Esophagus squamous epithelium (tissue), 4 donors: ENCODE results near the gene ADAMTSL1.

Experiments
- POLR2A ChIP-seq, 4 donors: fragments of 450-650 bp; IDR thresholded peaks; one replicate each; pipeline ENCODE4 v1.6.1; 2017; ENCODE audit warnings: antibody characterized with exemption in 4 of 4, mild to moderate bottlenecking in 4 of 4, moderate library complexity in 3 of 4
- TF ChIP-seq, protein P1 (sequence below), 6 experiments: fragments of 450-650 bp in 4 of 6; fragments of 200-600 bp in 2 of 6; sonication (generic) in 2 of 6; IDR thresholded peaks; one replicate each; pipeline ENCODE4 v1.5.1; 2016 to 2019; ENCODE audit warnings: antibody characterized with exemption in 6 of 6, mild to moderate bottlenecking in 4 of 6, moderate library complexity in 4 of 6

DNA sequence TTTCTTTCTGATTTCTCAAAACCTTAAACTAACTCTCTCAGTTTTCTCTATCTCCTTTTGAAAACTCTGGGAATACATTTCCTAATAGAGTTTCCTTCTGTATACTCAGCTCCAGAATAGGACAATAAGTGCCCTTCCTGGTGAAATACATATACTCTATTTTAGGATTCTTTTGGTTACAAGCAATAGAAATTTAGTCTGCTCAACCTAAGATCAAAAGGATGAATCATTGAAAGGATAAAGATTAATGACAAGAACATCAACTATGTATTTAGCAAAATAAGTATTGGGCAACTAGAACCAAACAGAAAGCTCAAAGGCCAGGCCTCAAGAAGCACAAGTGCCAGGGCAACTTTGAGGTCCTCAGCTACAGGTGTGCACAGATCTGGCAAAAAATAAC is 127.1 kb downstream of the ADAMTSL1 start:
- TF ChIP-seq, protein P1, sequence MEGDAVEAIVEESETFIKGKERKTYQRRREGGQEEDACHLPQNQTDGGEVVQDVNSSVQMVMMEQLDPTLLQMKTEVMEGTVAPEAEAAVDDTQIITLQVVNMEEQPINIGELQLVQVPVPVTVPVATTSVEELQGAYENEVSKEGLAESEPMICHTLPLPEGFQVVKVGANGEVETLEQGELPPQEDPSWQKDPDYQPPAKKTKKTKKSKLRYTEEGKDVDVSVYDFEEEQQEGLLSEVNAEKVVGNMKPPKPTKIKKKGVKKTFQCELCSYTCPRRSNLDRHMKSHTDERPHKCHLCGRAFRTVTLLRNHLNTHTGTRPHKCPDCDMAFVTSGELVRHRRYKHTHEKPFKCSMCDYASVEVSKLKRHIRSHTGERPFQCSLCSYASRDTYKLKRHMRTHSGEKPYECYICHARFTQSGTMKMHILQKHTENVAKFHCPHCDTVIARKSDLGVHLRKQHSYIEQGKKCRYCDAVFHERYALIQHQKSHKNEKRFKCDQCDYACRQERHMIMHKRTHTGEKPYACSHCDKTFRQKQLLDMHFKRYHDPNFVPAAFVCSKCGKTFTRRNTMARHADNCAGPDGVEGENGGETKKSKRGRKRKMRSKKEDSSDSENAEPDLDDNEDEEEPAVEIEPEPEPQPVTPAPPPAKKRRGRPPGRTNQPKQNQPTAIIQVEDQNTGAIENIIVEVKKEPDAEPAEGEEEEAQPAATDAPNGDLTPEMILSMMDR (IDR thresholded peaks at IDR 0.05): no peak
- no peak for TF ChIP-seq POLR2A (IDR thresholded peaks at IDR 0.05)
